Measurements from ENCODE around the gene BRD2. TPM values are rescaled to one million over a fixed set of nuclear protein-coding genes. Genes with fewer than 3 reads are reported as not detected.

Gene BRD2
- total and polyA plus RNA-seq, 11 donors, result 56.8 to 107 (median 73.1) TPM

GRCh38 chr6:32971581-32972352, 3.4 kb downstream of the BRD2 start:
- DNase-seq (peak; percentile 99), ATAC-seq (peak; percentile 56 to 72 (median 69))
- H3K4me3 ChIP-seq, result peak overlapping the region; percentile 63 to 100 (median 90)
- no peaks in the 10 kb centered on the region for H3K9me3 ChIP-seq
- TF ChIP-seq CTCF (IDR thresholded peaks at IDR 0.05), result peak in 2 of 12 donors; percentile 6 to 14
- peak; percentile 94 to 99 for TF ChIP-seq POLR2A (IDR thresholded peaks at IDR 0.05)
- peak overlapping the region; percentile 97 to 100 (median 100) for H3K27ac ChIP-seq
- H3K27me3 ChIP-seq, result no peaks in the 10 kb centered on the region
- H3K36me3 ChIP-seq, result peaks cover 17 to 47% (median 34%) of the 10 kb centered on the region in 9 donors
- intact Hi-C loops (cut with DNase I), result loop anchor here in 2 of 10 donors (5.0 to 10.0 kb wide), 3 partner anchors 129 to 844 kb away; partner anchors contain the start of genes ATF6B (in 1 of the 2), GPSM3 (in 1 of the 2), PBX2 (in 1 of the 2) and PSMB8 (in 1 of the 2)
- 0% methylated on average over 39 to 58 of the region's 58 CpGs for WGBS, 4 donors
- peaks cover 0 to 40% (median 33%) of the 10 kb centered on the region in 12 donors for H3K4me1 ChIP-seq

GRCh38 chr6:32972353-32973143, 4.2 kb downstream of the BRD2 start:
- intact Hi-C loops (cut with DNase I), result loop anchor here in 2 of 10 donors (5.0 to 10.0 kb wide), 3 partner anchors 130 to 845 kb away; partner anchors contain the start of genes ATF6B (in 1 of the 2), GPSM3 (in 1 of the 2), PBX2 (in 1 of the 2) and PSMB8 (in 1 of the 2)
- TF ChIP-seq CTCF (IDR thresholded peaks at IDR 0.05) (no peak), POLR2A (IDR thresholded peaks at IDR 0.05) (no peak)
- H3K27ac ChIP-seq, result peak overlapping the region; percentile 43 to 100 (median 99)
- H3K4me1 ChIP-seq, result peaks cover 0 to 40% (median 32%) of the 10 kb centered on the region in 12 donors
- peak in 3 of 5 donors; percentile 48 to 79 (median 58) for DNase-seq
- ATAC-seq, result peak in 3 of 4 donors; percentile 1 to 4 (median 2)
- no peaks in the 10 kb centered on the region for H3K27me3 ChIP-seq
- 0 to 1% (median 0%) methylated on average over 24 to 70 of the region's 70 CpGs for WGBS, 4 donors
- peak overlapping the region; percentile 63 to 100 (median 86) for H3K4me3 ChIP-seq
- peaks cover 17 to 55% (median 41%) of the 10 kb centered on the region in 9 donors for H3K36me3 ChIP-seq
- no peaks in the 10 kb centered on the region for H3K9me3 ChIP-seq

GRCh38 chr6:32973144-32974015, 5.0 kb downstream of the BRD2 start:
- peaks cover 17 to 63% (median 50%) of the 10 kb centered on the region in 9 donors for H3K36me3 ChIP-seq
- no peak for ATAC-seq
- H3K4me1 ChIP-seq, result peaks cover 0 to 45% (median 35%) of the 10 kb centered on the region in 12 donors
- peak overlapping the region; percentile 63 to 100 (median 86) for H3K4me3 ChIP-seq
- TF ChIP-seq CTCF (IDR thresholded peaks at IDR 0.05), result no peak
- TF ChIP-seq POLR2A (IDR thresholded peaks at IDR 0.05), result no peak
- no peaks in the 10 kb centered on the region for H3K27me3 ChIP-seq
- H3K9me3 ChIP-seq, result no peaks in the 10 kb centered on the region
- H3K27ac ChIP-seq, result peak overlapping the region; percentile 43 to 100 (median 99)
- WGBS, 4 donors, result 0 to 1% (median 0%) methylated on average over 23 of the region's 23 CpGs
- intact Hi-C loops (cut with DNase I), result loop anchor here in 2 of 10 donors (5.0 to 10.0 kb wide), 3 partner anchors 131 to 846 kb away; partner anchors contain the start of genes ATF6B (in 1 of the 2), GPSM3 (in 1 of the 2), PBX2 (in 1 of the 2) and PSMB8 (in 1 of the 2)
- DNase-seq, result peak in 1 of 5 donors; percentile 51

Measured in heart left ventricle (tissue), 16 donors.